NCI-H774 (cell line): ENCODE data around the gene IGF1R.

Experiments used
- DNase-seq: peaks from one replicate; lab custom pipeline; 2025; lab: John Stamatoyannopoulos, UW

The IGF1R gene

DNA sequence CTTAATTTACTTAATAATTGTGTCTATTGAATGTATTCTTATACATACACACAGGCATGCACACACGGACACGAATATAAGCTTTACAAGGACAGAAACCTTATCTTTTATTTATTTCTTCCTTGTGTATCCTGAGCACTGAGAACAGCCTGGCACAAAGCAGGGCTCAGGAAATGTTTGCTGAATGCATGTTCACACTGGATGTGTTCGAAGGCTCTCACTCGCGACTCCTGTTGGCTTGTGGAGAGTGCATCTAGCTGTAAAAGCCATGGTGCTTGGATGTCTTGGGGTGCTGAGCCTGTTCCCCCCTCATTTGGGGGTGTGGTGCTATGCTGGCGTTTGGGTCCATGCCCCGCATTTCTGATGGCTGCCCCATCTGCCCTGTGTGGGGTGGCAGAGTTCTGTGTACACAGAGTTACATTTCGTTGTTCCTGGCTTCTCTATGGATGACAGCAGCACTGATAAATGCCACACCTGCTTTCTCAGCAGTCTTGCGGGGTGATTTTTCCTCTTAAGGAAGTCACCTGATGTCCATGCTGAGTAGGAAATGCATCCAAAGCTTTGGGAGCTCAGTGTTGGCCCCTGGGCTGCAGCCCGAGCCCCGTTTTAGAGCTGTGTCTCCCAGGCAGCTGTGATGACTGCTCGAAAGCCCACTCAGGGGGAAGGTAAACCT lies 148.5 kb downstream of the IGF1R start:
- no peak for DNase-seq

- no peak for DNase-seq
Observed at GRCh38 chr15:98798375-98798893, 150.1 kb downstream of the IGF1R start.

DNA sequence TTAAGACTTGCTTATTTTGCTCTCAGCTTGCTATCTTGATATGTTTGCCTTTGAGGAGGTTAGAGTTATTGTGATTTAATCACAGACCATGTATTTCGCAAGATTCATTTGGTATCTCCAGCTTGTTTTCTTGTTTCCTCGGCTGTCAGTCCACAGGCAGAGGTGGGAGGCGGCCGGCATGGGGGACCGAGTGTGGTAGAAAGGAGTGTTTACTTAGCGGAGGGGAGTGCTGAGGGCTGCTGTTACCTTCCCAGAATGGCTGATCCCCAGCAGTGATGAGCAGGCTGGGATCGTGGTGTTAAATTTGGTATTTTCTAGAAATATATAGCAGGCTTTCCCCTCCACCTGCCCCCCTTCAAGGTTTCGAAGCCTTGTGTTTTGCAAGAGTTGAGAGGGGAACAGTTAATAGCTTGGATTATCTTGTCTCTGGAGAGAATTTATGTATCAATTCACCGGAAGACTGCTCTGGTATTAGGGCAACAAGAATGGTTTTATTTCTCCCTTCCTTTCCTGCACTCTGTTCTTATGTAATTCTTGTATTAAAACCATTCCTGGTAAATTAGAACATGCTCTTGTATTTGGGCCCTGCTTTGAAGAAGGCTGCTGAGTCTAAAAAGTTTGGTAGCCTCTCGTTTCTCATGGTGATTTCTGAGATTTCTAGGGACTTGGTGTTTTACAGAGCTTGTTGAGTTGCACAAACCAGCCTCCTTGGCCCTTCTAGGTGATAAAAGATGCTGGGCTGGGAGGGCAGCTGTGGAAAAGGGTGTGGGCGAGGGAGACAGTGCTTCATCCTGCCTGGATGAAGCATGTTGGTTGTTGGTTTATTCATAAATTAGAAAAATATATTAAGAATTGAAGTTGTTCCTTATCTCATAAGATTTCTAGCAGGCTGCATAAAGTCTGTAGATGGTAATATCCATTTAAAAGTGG lies 151.4 kb downstream of the IGF1R start:
- DNase-seq: no peak

DNA sequence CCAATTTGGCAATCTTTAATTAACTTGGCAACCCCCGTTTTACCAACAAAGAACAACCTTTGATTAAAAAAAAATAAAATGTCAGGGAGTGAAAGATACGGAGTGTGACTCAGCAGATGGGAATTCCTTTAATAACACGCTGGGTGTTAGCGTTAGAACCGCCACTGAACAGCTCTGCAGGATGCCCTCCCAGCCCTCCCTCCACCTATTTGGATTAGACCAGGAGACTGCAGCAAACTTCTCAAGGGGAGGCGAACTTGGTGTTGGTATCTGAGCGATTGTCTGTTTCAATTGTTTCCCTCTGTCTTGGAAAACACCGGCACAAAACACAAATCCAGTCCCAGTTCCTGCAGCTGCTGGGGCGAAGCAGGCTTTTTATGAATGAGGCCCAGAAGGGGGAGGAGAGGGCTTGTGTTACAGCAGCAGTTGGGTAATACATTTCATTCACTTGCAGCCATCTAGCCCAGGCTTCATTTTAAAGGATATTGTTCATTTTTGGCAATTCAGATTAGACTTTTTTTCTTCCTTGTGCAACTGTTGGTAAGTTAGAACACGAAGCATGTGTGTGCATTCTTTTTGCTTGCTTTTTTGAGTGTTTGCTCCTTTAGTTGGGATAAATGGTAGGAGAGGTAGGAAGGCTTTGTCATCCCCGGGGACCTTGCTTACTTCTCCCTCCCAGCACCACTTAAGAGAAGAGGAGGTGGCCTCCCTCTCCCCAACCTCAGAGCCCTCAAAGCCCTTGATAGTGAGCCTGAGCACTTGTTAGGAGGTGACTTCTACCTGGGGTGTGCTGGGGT lies 152.3 kb downstream of the IGF1R start:
- DNase-seq: peak; percentile 25

- no peak for DNase-seq
Observed at GRCh38 chr15:98801234-98801561, 152.9 kb downstream of the IGF1R start.

GRCh38 chr15:98802187-98802586 lies 153.8 kb downstream of the IGF1R start:
- no peak for DNase-seq

DNA sequence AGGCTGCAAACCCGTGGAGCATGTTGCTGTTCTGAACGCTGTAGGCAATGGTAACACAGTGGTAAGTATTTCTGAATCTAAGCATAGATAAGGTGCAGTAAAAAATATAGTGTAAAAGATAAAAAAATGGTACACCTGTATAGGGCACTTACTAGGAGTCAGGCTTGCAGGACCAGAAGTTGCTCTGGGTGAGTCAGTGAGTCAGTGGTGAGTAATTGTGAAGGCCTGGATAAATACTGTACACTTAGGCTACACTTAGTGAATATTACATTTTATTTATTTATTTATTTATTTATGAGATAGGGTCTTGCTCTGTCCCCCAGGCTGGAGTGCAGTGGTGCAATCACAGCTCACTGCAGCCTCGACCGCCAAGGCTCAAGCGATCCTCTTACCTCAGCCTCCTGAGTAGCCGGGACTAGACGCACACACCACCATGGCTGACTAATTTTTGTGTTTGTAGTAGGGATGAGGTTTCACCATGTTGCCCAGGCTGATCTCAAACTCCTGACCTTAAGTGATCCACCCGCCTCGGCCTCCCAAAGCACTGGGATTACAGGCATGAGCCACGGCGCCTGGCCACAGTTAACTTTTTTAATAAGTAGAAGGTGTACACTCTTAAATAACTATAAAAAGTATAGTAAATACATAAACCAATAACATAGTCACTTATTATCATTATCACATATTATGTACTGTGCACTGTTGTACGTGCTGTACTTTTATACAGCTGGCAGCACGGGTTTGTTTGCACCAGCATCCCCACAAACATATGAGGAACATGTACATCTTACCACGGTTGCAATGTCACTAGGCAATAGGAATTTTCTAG lies 155.1 kb downstream of the IGF1R start:
- DNase-seq: no peak

- no peak for DNase-seq
Observed at GRCh38 chr15:98804057-98804380, 155.7 kb downstream of the IGF1R start.

DNA sequence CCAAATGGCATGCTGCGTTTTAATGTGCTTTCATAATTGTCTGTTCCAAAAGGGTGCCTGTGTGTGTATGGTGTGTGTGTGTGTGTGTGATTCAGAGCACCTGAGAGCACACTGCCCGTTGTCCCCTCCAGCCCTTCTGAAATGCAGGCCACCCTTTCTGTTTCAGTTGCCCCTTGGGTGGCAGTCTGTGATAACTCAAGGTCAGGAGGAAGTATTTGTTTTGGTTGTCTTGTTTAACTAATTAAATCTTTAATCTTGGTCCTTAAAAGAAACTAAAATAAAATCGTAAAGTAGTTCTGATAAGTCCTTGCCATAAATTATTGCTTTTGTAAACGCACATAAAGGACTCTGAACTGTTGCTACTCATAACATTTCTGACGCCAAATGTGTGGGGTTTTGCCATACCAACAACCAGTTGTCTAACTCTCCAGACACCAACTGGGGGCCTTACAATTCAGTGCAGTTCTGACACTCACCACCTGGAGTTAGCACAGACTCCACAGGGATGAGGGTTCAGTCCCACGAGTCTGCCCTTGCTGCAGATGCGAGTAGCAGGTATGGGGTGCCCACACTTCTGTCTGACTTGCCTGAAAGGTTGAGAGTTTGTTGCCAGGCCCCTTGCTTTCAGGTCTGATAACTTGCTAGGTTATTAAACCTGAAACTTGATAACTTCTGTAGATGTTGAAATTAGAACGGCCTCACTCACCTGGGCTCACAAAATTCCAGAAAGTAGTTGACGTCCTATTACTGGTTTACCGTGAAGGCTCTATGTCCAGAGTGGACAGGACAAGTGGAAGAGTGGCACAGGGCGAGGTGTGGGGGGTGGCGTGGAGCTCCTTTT lies 157.3 kb downstream of the IGF1R start:
- no peak for DNase-seq

- DNase-seq: no peak
Observed at GRCh38 chr15:98806275-98806895, 158.0 kb downstream of the IGF1R start.

- DNase-seq: no peak
Observed at GRCh38 chr15:98807262-98807661, 158.9 kb downstream of the IGF1R start.

- DNase-seq: no peak
Observed at GRCh38 chr15:98809273-98809672, 160.9 kb downstream of the IGF1R start.

DNA sequence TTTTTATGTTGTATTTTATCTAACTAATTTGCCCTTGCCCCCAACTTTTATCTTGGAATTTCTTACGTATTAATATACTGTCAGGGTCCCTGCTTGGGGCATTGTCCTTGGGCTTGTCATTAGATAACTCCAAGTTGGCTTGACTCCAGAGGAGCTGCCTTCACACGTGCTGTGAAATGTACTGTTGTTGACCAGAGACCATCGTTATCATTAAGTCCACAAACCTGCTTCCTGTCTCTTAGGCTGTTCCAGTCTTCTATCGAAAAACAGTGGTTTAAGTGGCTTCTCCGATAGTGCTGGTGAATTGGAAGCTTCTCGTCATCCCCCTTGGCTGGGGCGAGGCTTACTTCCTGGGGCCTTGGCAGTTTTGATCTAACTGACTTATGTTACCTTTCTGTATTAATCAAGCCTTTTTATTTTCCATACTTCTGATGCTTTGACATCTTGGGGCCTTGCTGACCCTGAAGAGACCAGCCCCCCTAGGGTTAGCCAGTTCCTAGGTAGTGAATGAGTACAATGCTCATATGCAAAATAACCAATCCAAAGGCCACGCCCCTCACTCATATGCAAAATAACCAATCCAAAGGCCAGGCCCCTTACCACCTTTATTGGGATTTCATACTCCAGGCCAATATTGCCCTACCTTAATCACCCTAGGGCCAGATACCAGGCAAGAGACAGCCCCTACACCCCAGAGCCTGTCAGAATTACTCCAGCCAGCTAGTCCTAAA lies 164.5 kb downstream of the IGF1R start:
- no peak for DNase-seq

GRCh38 chr15:98813951-98814350 lies 165.6 kb downstream of the IGF1R start:
- DNase-seq: no peak

GRCh38 chr15:98815207-98815606 lies 166.9 kb downstream of the IGF1R start:
- DNase-seq: no peak

- no peak for DNase-seq
Observed at GRCh38 chr15:98817745-98818144, 169.4 kb downstream of the IGF1R start.

- no peak for DNase-seq
Observed at GRCh38 chr15:98823012-98823458, 174.7 kb downstream of the IGF1R start.

DNA sequence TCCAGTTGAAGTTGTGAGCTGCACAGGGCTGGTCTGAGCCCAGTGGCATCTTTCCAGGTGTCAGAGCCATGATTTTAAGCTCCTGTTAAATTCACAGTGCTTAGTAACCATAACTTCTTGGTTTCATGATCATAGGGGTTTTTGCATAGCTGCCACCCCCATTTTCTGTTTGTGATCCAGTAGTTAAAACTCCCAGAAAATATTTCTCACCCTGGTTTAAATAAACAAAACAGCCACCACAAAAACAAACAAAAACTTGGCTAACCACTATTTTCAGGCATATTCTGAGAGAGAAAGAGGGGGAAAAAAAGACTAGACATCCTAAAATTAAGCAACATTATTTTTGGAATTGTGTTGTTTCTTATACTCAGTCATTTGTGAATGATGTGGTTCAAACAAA lies 175.3 kb downstream of the IGF1R start:
- no peak for DNase-seq

DNA sequence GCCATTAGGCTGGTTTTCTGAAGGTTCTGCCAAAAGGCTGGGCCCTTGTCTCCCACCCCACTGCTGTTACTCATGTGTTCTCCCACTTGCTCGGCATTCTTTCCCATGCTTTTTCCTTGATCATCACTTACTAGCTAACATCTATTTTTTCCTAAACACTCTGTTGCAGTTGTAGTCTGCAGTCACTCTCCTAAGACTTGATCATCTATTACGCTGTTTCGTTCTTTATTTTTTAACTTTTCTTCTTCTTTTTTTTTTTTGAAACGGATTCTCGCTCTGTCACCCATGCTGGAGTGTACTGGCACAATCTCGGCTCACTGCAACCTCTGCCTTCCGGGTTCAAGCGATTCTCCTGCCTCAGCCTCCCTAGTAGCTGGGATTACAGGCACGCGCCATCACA lies 176.3 kb downstream of the IGF1R start:
- DNase-seq: no peak

DNA sequence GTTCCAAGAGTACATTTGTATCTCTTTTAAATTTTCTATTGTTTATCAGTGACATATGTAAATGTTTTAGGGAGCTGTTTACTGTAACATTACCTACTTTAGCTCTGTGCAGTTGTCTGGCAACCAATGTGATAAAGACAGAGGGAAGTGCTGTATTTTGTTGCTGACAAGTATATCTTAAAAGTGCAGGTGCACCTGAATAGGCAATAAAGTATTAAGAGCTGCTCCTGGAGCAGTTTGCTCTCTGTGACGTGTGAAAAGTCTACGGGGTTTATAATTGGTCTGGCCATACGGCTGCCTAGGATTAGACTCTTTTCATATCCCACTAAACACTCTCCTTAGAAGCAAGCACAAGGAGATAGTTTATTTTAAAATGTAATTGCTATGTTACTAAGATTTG lies 178.3 kb downstream of the IGF1R start:
- DNase-seq: peak; percentile 24
